ENCODE data around the gene HERC4. TPM values are rescaled to one million over a fixed set of nuclear protein-coding genes. Genes with fewer than 3 reads are reported as not detected.
A peak's percentile ranks its signal among the peaks of the same experiment; 100 is the strongest.

Gene HERC4
- total and polyA plus RNA-seq, 4 donors = 9.5 to 108 (median 55.0) TPM

DNA sequence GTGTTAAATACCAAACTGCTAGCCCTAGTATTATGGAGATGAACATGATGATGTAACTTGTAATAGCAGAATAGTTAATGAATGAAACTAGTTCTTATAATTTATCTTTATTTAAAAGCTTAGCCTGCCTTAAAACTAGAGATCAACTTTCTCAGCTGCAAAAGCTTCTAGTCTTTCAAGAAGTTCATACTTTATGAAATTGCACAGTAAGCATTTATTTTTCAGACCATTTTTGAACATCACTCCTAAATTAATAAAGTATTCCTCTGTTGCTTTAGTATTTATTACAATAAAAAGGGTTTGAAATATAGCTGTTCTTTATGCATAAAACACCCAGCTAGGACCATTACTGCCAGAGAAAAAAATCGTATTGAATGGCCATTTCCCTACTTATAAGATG is 157.4 kb downstream of the HERC4 start:
- ATAC-seq (ENCODE audit: low FRiP score) (no peak), DNase-seq (no peak)
- Histone ChIP-seq H3K27ac (ENCODE audit: low read depth in 1 of 2, low read length in 2 of 2) (no peak overlapping the region), H3K27me3 (ENCODE audit: control insufficient read depth in 1 of 2, insufficient read depth in 2 of 2, low read length in 1 of 2) (no peaks in the 10 kb centered on the region), H3K36me3 (ENCODE audit: control insufficient read depth in 1 of 2, insufficient read depth in 2 of 2, low read length in 1 of 2) (peaks cover 0 to 3% of the 10 kb centered on the region in 2 donors), H3K4me3 (ENCODE audit: low read length in 2 of 2) (no peak overlapping the region), H3K9me3 (ENCODE audit: control insufficient read depth, low read length) (no peaks in the 10 kb centered on the region), H3K4me1 (ENCODE audit: control insufficient read depth in 1 of 2, insufficient read depth in 2 of 2, low read length in 2 of 2) (no peaks in the 10 kb centered on the region)
- WGBS, 2 donors = 62 to 64% methylated on average over 1 of the region's 1 CpG
- intact Hi-C loops (cut with DNase I) = no loop called here

- Histone ChIP-seq H3K9me3 (ENCODE audit: control insufficient read depth, low read length) (no peaks in the 10 kb centered on the region), H3K4me3 (ENCODE audit: low read length in 2 of 2) (no peak overlapping the region), H3K36me3 (ENCODE audit: control insufficient read depth in 1 of 2, insufficient read depth in 2 of 2, low read length in 1 of 2) (peaks cover 0 to 8% of the 10 kb centered on the region in 2 donors), H3K27me3 (ENCODE audit: control insufficient read depth in 1 of 2, insufficient read depth in 2 of 2, low read length in 1 of 2) (no peaks in the 10 kb centered on the region), H3K4me1 (ENCODE audit: control insufficient read depth in 1 of 2, insufficient read depth in 2 of 2, low read length in 2 of 2) (no peaks in the 10 kb centered on the region), H3K27ac (ENCODE audit: low read depth in 1 of 2, low read length in 2 of 2) (no peak overlapping the region)
- intact Hi-C loops (cut with DNase I) = no loop called here
- ATAC-seq (ENCODE audit: low FRiP score) (no peak), DNase-seq (no peak)
- 80 to 82% methylated on average over 2 of the region's 2 CpGs for WGBS, 2 donors
Observed at GRCh38 chr10:67917169-67917568, 157.9 kb downstream of the HERC4 start.

DNA sequence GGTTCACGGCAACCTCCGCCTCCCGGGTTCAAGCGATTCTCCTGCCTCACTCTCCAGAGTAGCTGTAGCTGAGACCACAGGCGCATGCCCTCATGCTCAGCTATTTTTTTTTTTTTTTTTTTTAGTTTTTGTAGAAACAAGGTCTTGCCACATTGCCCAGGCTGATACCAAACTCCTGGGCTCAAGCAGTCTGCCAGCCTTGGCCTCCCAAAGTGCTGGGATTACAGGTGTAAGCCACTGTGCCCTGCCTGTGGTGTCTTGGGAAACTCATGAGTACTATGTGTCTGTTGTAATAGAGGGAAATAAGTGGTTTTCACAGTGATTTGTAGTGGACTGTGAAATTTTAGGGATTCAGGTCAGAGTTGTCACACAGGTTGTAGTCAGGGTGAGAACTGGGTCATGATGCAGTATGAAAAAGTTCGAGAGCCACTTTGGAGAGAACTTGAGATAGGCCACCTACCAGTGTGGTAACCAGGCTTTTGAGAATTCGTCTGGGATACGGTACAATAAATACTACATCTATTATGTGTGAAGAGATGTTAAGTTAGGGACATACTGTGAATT is 160.2 kb downstream of the HERC4 start:
- no peak for ATAC-seq (ENCODE audit: low FRiP score)
- WGBS, 2 donors = 93 to 95% methylated on average over 8 of the region's 8 CpGs
- no peaks in the 10 kb centered on the region for H3K9me3 ChIP-seq (ENCODE audit: control insufficient read depth, low read length)

GRCh38 chr10:67912331-67912946 is 162.6 kb downstream of the HERC4 start:
- DNase-seq = no peak
- WGBS, 2 donors = 44 to 51% methylated on average over 2 of the region's 2 CpGs
- Histone ChIP-seq H3K9me3 (ENCODE audit: control insufficient read depth, low read length) (no peaks in the 10 kb centered on the region), H3K27ac (ENCODE audit: low read depth in 1 of 2, low read length in 2 of 2) (no peak overlapping the region), H3K4me3 (ENCODE audit: low read length in 2 of 2) (no peak overlapping the region), H3K27me3 (ENCODE audit: control insufficient read depth in 1 of 2, insufficient read depth in 2 of 2, low read length in 1 of 2) (no peaks in the 10 kb centered on the region), H3K36me3 (ENCODE audit: control insufficient read depth in 1 of 2, insufficient read depth in 2 of 2, low read length in 1 of 2) (peaks cover 2 to 6% of the 10 kb centered on the region in 2 donors), H3K4me1 (ENCODE audit: control insufficient read depth in 1 of 2, insufficient read depth in 2 of 2, low read length in 2 of 2) (no peaks in the 10 kb centered on the region)
- no peak for ATAC-seq (ENCODE audit: low FRiP score)
- intact Hi-C loops (cut with DNase I) = no loop called here

More for the DNA sequence above, 160.2 kb downstream of the HERC4 start:
- Histone ChIP-seq H3K4me1 (ENCODE audit: control insufficient read depth in 1 of 2, insufficient read depth in 2 of 2, low read length in 2 of 2) (no peaks in the 10 kb centered on the region), H3K27ac (ENCODE audit: low read depth in 1 of 2, low read length in 2 of 2) (no peak overlapping the region), H3K27me3 (ENCODE audit: control insufficient read depth in 1 of 2, insufficient read depth in 2 of 2, low read length in 1 of 2) (no peaks in the 10 kb centered on the region), H3K4me3 (ENCODE audit: low read length in 2 of 2) (no peak overlapping the region), H3K36me3 (ENCODE audit: control insufficient read depth in 1 of 2, insufficient read depth in 2 of 2, low read length in 1 of 2) (peaks cover 2 to 8% of the 10 kb centered on the region in 2 donors)
- no peak for DNase-seq
- intact Hi-C loops (cut with DNase I) = no loop called here

DNA sequence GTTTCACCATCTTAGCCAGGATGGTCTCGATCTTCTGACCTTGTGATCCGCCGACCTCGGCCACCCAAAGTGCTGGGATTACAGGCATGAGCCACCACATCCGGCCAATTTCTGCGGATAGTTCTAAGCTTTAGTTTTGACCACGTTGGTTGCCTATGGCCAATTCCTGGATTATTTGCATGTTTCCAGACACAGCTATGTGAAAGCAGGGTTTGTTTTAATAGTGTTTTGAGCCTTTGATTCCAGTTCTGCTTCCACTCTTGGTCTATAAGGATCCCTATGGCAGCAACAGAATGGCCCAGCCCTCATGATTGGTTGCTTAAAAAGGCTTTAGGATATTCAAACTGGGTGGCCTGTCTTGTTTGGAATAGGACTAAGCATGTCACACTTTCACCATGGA is 171.5 kb downstream of the HERC4 start:
- H3K36me3 ChIP-seq (ENCODE audit: control insufficient read depth in 1 of 2, insufficient read depth in 2 of 2, low read length in 1 of 2) = peaks cover 0 to 7% of the 10 kb centered on the region in 2 donors
- no peaks in the 10 kb centered on the region for H3K27me3 ChIP-seq (ENCODE audit: control insufficient read depth in 1 of 2, insufficient read depth in 2 of 2, low read length in 1 of 2)
- WGBS, 2 donors = 92 to 95% methylated on average over 7 of the region's 7 CpGs
- H3K4me3 ChIP-seq (ENCODE audit: low read length in 2 of 2) = no peak overlapping the region
- peaks cover 0 to 2% of the 10 kb centered on the region in 2 donors for H3K4me1 ChIP-seq (ENCODE audit: control insufficient read depth in 1 of 2, insufficient read depth in 2 of 2, low read length in 2 of 2)
- ATAC-seq (ENCODE audit: low FRiP score) (no peak), DNase-seq (no peak)
- no peak overlapping the region for H3K27ac ChIP-seq (ENCODE audit: low read depth in 1 of 2, low read length in 2 of 2)
- intact Hi-C loops (cut with DNase I) = no loop called here
- H3K9me3 ChIP-seq (ENCODE audit: control insufficient read depth, low read length) = no peaks in the 10 kb centered on the region

DNA sequence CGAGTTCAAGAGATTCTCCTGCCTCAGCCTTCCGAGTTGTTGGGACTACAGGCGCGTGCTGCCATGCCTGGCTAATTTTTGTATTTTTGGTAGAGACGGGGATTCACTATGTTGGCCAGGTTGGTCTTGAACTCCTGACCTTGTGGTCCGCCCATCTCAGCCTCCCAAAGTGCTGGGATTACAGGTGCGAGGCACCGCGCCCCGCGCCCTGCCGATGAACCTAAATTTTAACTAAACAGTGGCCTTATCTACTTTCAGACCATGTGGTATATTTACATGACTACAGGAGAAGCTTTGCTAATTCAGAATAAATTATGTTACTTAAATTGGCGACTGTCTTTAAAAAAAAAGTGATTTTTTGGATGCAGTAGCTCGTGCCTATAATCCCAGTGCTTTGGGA is 181.4 kb downstream of the HERC4 start:
- no peak for DNase-seq
- H3K4me1 ChIP-seq (ENCODE audit: control insufficient read depth in 1 of 2, insufficient read depth in 2 of 2, low read length in 2 of 2) = no peaks in the 10 kb centered on the region
- no peak for ATAC-seq (ENCODE audit: low FRiP score)
- 90 to 92% methylated on average over 14 of the region's 14 CpGs for WGBS, 2 donors
- intact Hi-C loops (cut with DNase I) = no loop called here
- H3K27ac ChIP-seq (ENCODE audit: low read depth in 1 of 2, low read length in 2 of 2) = no peak overlapping the region
- H3K4me3 ChIP-seq (ENCODE audit: low read length in 2 of 2) = no peak overlapping the region
- no peaks in the 10 kb centered on the region for H3K9me3 ChIP-seq (ENCODE audit: control insufficient read depth, low read length)
- peaks cover 0 to 9% of the 10 kb centered on the region in 2 donors for H3K36me3 ChIP-seq (ENCODE audit: control insufficient read depth in 1 of 2, insufficient read depth in 2 of 2, low read length in 1 of 2)
- no peaks in the 10 kb centered on the region for H3K27me3 ChIP-seq (ENCODE audit: control insufficient read depth in 1 of 2, insufficient read depth in 2 of 2, low read length in 1 of 2)

- Histone ChIP-seq H3K27ac (ENCODE audit: low read depth in 1 of 2, low read length in 2 of 2) (peak overlapping the region; percentile 87 to 94), H3K4me3 (ENCODE audit: low read length in 2 of 2) (peak overlapping the region; percentile 85 to 91), H3K9me3 (ENCODE audit: control insufficient read depth, low read length) (no peaks in the 10 kb centered on the region), H3K36me3 (ENCODE audit: control insufficient read depth in 1 of 2, insufficient read depth in 2 of 2, low read length in 1 of 2) (peaks cover 0 to 6% of the 10 kb centered on the region in 2 donors), H3K27me3 (ENCODE audit: control insufficient read depth in 1 of 2, insufficient read depth in 2 of 2, low read length in 1 of 2) (no peaks in the 10 kb centered on the region), H3K4me1 (ENCODE audit: control insufficient read depth in 1 of 2, insufficient read depth in 2 of 2, low read length in 2 of 2) (peaks cover 2 to 4% of the 10 kb centered on the region in 2 donors)
- WGBS, 2 donors = 0% methylated on average over 45 to 73 of the region's 73 CpGs
- intact Hi-C loops (cut with DNase I) = loop anchor here (1.0 to 10.0 kb wide), 2 partner anchors 447 to 450 kb away; partner anchors contain the start of genes HNRNPH3 (in 2 of the 2) and PBLD (in 2 of the 2)
- ATAC-seq (ENCODE audit: low FRiP score) (peak; percentile 88), DNase-seq (peak; percentile 90 to 93)
Observed at GRCh38 chr10:67884842-67885670, 190.0 kb downstream of the HERC4 start.

DNA sequence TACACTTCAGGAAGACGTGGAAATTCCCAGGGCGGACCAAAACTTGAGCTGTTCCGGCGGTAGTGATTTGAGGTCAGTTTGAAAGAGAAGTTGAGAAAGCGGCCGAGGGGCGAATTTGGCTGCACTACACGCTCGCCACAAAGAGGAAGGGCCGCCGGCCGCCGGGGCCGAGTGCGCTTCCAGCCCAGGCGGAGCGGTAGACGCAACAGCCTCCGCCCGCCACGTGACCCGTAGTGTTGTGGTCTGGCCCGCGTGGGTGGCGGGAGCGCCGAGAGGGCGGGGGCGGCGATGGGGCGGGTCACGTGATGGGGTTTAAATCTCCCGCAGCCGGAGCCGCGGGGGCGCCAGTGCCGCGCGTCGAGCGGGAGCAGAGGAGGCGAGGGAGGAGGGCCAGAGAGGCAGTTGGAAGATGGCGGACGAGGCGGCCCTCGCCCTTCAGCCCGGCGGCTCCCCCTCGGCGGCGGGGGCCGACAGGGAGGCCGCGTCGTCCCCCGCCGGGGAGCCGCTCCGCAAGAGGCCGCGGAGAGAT is 190.7 kb downstream of the HERC4 start, which contains the start of gene SIRT1:
Gene SIRT1 (plus strand): TSS at position 344 of the 529 bp plus-strand sequence. CDS start 66 bp downstream, at position 410.
- Histone ChIP-seq H3K36me3 (ENCODE audit: control insufficient read depth in 1 of 2, insufficient read depth in 2 of 2, low read length in 1 of 2) (peaks cover 0 to 6% of the 10 kb centered on the region in 2 donors), H3K4me3 (ENCODE audit: low read length in 2 of 2) (peak within 1 kb of the TSS; percentile 85 to 91), H3K4me1 (ENCODE audit: control insufficient read depth in 1 of 2, insufficient read depth in 2 of 2, low read length in 2 of 2) (peaks cover 2 to 4% of the 10 kb centered on the region in 2 donors), H3K9me3 (ENCODE audit: control insufficient read depth, low read length) (no peaks in the 10 kb centered on the region), H3K27me3 (ENCODE audit: control insufficient read depth in 1 of 2, insufficient read depth in 2 of 2, low read length in 1 of 2) (no peaks in the 10 kb centered on the region), H3K27ac (ENCODE audit: low read depth in 1 of 2, low read length in 2 of 2) (peak within 1 kb of the TSS; percentile 87 to 94)
- intact Hi-C loops (cut with DNase I) = loop anchor here (1.0 to 10.0 kb wide), 2 partner anchors 448 to 450 kb away; partner anchors contain the start of genes HNRNPH3 (in 2 of the 2) and PBLD (in 2 of the 2)
- WGBS, 2 donors = 0 to 1% methylated on average over 40 to 62 of the region's 62 CpGs
- ATAC-seq (ENCODE audit: low FRiP score) (peak; percentile 97), DNase-seq (peak; percentile 98 to 99)
